ENCODE data around the gene HSPB3. TPM values are rescaled to one million over a fixed set of nuclear protein-coding genes. Genes with fewer than 3 reads are reported as not detected.

Gene HSPB3
- total and polyA plus RNA-seq, 2 of the 8 experiments (the other 6 are each of a cell fraction or from before 2014, with no cell fraction given) = not detected

- H4K20me1 ChIP-seq (replicated peaks in 1 of 2; ENCODE audit: control insufficient read depth in 1 of 2, insufficient read depth in 2 of 2, low read length in 2 of 2) = no peaks in the 10 kb centered on the region
- H2BK5ac ChIP-seq (ENCODE audit: low read depth, low read length) = no peak overlapping the region
- H2AFZ ChIP-seq (ENCODE audit: low read length) = 0 out of 2 replicates have a peak overlapping the region, but pooled peaks have one; percentile 40
- no peaks in the 10 kb centered on the region for H3K36me3 ChIP-seq (ENCODE audit: control insufficient read depth in 2 of 4, insufficient read depth in 4 of 4, low read length in 3 of 4)
- H4K5ac ChIP-seq (ENCODE audit: insufficient read length, low read depth, low read length) = no peak overlapping the region
- no peak overlapping the region for H2AK5ac ChIP-seq (ENCODE audit: low read depth, low read length)
- H3K18ac ChIP-seq (ENCODE audit: extremely low read depth, low read length) = no peak overlapping the region
- no peak overlapping the region for H3K27ac ChIP-seq (ENCODE audit: low read depth, low read length)
- ChIA-PET CTCF (ENCODE audit: partially characterized antibody) (interaction anchor here (1.3 to 3.3 kb wide), 2 partner anchors 19 to 26 kb away, joined by 3 to 18 read pairs; no protein-coding TSS in a partner anchor), POLR2A (ENCODE audit: partially characterized antibody) (no interaction called here)
- no peaks in the 10 kb centered on the region for H3K79me2 ChIP-seq (ENCODE audit: control insufficient read depth in 1 of 2, insufficient read depth in 2 of 2, low read length in 2 of 2)
- H3K4me2 ChIP-seq (ENCODE audit: insufficient read depth in 1 of 2, low read depth in 2 of 2, low read length in 2 of 2) = no peak overlapping the region
- no peaks in the 10 kb centered on the region for H3K79me1 ChIP-seq (ENCODE audit: low read depth, low read length)
- DNase-seq (ENCODE audit: low read depth in 1 of 2, low spot score in 2 of 2) (no peak), FAIRE-seq (no peak)
- no peak overlapping the region for H3K9ac ChIP-seq (replicated peaks in 1 of 4; ENCODE audit: extremely low read depth in 1 of 4, low read depth in 3 of 4, low read length in 3 of 4)
- no peaks in the 10 kb centered on the region for H3K27me3 ChIP-seq (replicated peaks in 1 of 4; ENCODE audit: control insufficient read depth in 3 of 4, extremely low read depth in 1 of 4, insufficient read depth in 3 of 4, low read length in 3 of 4)
- H4K8ac ChIP-seq (ENCODE audit: extremely low read depth, insufficient read depth, low read length) = no peak overlapping the region
- no peaks in the 10 kb centered on the region for H3K9me3 ChIP-seq (ENCODE audit: insufficient read depth in 2 of 2, low read depth in 1 of 2, low read length in 1 of 2)
- H2BK120ac ChIP-seq (replicated peaks; ENCODE audit: low read depth, low read length) = no peak overlapping the region
- H3K56ac ChIP-seq (replicated peaks; ENCODE audit: insufficient read length, low read depth, low read length) = no peak overlapping the region
- H3K4me3 ChIP-seq (ENCODE audit: extremely low read depth in 1 of 4, insufficient read depth in 2 of 4, low read depth in 3 of 4, low read length in 4 of 4) = no peak overlapping the region
- no peak overlapping the region for H3K23ac ChIP-seq (ENCODE audit: insufficient read length)
- 86% methylated on average over 2 of the region's 2 CpGs; no CpG with 5 or more reads in 1 of the 2 experiments for WGBS, 2 experiments (ENCODE audit: extremely low coverage in 1 of 2, insufficient coverage in 1 of 2, insufficient read length in 1 of 2, insufficient replicate concordance in 2 of 2, low coverage in 1 of 2, low lambda C conversion rate in 2 of 2, missing lambda C conversion rate in 1 of 2)
- H2BK15ac ChIP-seq (ENCODE audit: low read length) = no peak overlapping the region
- H3K14ac ChIP-seq (ENCODE audit: insufficient read length) = no peak overlapping the region
- H4K91ac ChIP-seq (replicated peaks; ENCODE audit: insufficient read length, low read length) = no peak overlapping the region
- H3K23me2 ChIP-seq (ENCODE audit: low read depth, low read length) = no peaks in the 10 kb centered on the region
- no peaks in the 10 kb centered on the region for H3K4me1 ChIP-seq (replicated peaks in 1 of 4; ENCODE audit: control insufficient read depth in 3 of 4, insufficient read depth in 4 of 4, low read length in 3 of 4)
- no peak overlapping the region for H3K4ac ChIP-seq (replicated peaks; ENCODE audit: insufficient read length, low read depth, low read length)
- H2BK20ac ChIP-seq (ENCODE audit: low read length) = no peak overlapping the region
- H2BK12ac ChIP-seq (ENCODE audit: low read depth, low read length) = no peak overlapping the region
- TF ChIP-seq ATF3 (IDR thresholded peaks at IDR 0.05; ENCODE audit: insufficient read depth, low read depth, low read length) (no peak), PHF8 (conservative IDR thresholded peaks at IDR 0.05; ENCODE audit: low read depth, low read length) (no peak), MAX (IDR thresholded peaks at IDR 0.05) (no peak), SP4 (IDR thresholded peaks at IDR 0.05; ENCODE audit: low read length) (no peak), EZH2 (IDR thresholded peaks at IDR 0.05; ENCODE audit: low read depth, low read length, severe bottlenecking) (no peak), TAF7 (optimal IDR thresholded peaks at IDR 0.05; ENCODE audit: borderline replicate concordance, low read depth, low read length) (no peak), CTBP2 (IDR thresholded peaks at IDR 0.05; ENCODE audit: borderline replicate concordance, insufficient read depth, insufficient read length, low read length) (no peak), RXRA (IDR thresholded peaks at IDR 0.05; ENCODE audit: insufficient read depth, low read depth, low read length) (no peak), RAD21 (IDR thresholded peaks at IDR 0.05 in 1 of 2, conservative IDR thresholded peaks at IDR 0.05 in 1 of 2; ENCODE audit: low read depth in 2 of 2, low read length in 2 of 2) (no peak), CHD2 (IDR thresholded peaks at IDR 0.05; ENCODE audit: low read length) (no peak), NANOG (IDR thresholded peaks at IDR 0.05; ENCODE audit: insufficient read depth, low read depth, low read length, poor library complexity, severe bottlenecking) (no peak), SP2 (IDR thresholded peaks at IDR 0.05; ENCODE audit: low read length) (no peak), SRF (IDR thresholded peaks at IDR 0.05; ENCODE audit: low read depth, low read length) (no peak)
These were observed 14.1 kb downstream of the HSPB3 start for GRCh38 chr5:54469622-54470021.

All from H1 (cell line).